A673 (cell line): Measurements from ENCODE around the gene TTC3. TPM values are rescaled to one million over a fixed set of nuclear protein-coding genes. Genes with fewer than 3 reads are reported as not detected.

Experiments used
- BruUV-seq: library from RNA; stranded (reverse); fragments of 400-500 nt; replicated peaks from 2 replicates; lab custom pipeline; 2021; lab: Mats Ljungman, UMichigan
- CTCF ChIA-PET: fragments of 300-600 bp; sonication (Branson Sonifier 250); formaldehyde crosslinking; loops from one replicate; lab custom pipeline; 2022; ENCODE audit warnings: antibody characterized with exemption; lab: Charles Lee
- POLR2A ChIA-PET: fragments of 300-600 bp; sonication (Branson Sonifier 250); formaldehyde crosslinking; loops from one replicate; lab custom pipeline; 2022; ENCODE audit warnings: antibody characterized with exemption; ENCODE audit not compliant: low non-redundant PET; lab: Charles Lee
- DNase-seq: peaks from one replicate; pipeline ENCODE4 v3.0.0-alpha.2; 2015; ENCODE audit warnings: low spot score
- H3K27ac ChIP-seq: fragments of 200-600 bp; sonication (generic); 2 replicates; pipeline ENCODE4 v1.5.1; 2016; ENCODE audit warnings: mixed run types, low read depth, mild to moderate bottlenecking, mixed read lengths, antibody characterized with exemption, low read length; ENCODE audit not compliant: poor library complexity, severe bottlenecking
- H3K27me3 ChIP-seq: fragments of 200-600 bp; sonication (generic); replicated peaks from 2 replicates; pipeline ENCODE4 v1.6.1; 2017; ENCODE audit warnings: mixed run types, low read depth, mild to moderate bottlenecking, mixed read lengths, antibody characterized with exemption, low read length; ENCODE audit not compliant: insufficient read depth, poor library complexity
- H3K36me3 ChIP-seq: fragments of 200-600 bp; sonication (generic); 2 replicates; pipeline ENCODE4 v1.6.1; 2016; ENCODE audit warnings: mixed run types, mild to moderate bottlenecking, mixed read lengths, antibody characterized with exemption, low read length; ENCODE audit not compliant: insufficient read depth, poor library complexity, severe bottlenecking
- H3K4me1 ChIP-seq: fragments of 200-600 bp; sonication (generic); 2 replicates; pipeline ENCODE4 v1.6.1; 2017; ENCODE audit warnings: mixed run types, mild to moderate bottlenecking, mixed read lengths, antibody characterized with exemption, low read length; ENCODE audit not compliant: insufficient read depth, poor library complexity, severe bottlenecking
- H3K4me3 ChIP-seq: fragments of 200-600 bp; sonication (generic); 2 replicates; pipeline ENCODE4 v1.5.1; 2016; ENCODE audit warnings: low read depth, mixed run types, mild to moderate bottlenecking, mixed read lengths, low read length; ENCODE audit not compliant: poor library complexity, severe bottlenecking
- H3K9me3 ChIP-seq: fragments of 200-600 bp; sonication (generic); 2 replicates; pipeline ENCODE4 v1.6.1; 2016; ENCODE audit warnings: mixed run types, low read depth, mild to moderate bottlenecking, mixed read lengths, antibody characterized with exemption, low read length; ENCODE audit not compliant: poor library complexity, severe bottlenecking
- EZH2 ChIP-seq: fragments of 200-600 bp; sonication (generic); IDR thresholded peaks from 2 replicates; pipeline ENCODE4 v1.6.1; 2017; ENCODE audit warnings: borderline replicate concordance, low read depth, mild to moderate bottlenecking, mixed read lengths, antibody characterized with exemption, low read length; ENCODE audit not compliant: poor library complexity, severe bottlenecking
- intact Hi-C: fragments of 100-400 bp; cut with micrococcal nuclease; formaldehyde crosslinking; loops from one replicate; pipeline ENCODE4 v1.10.0; 2022; ENCODE audit not compliant: unreplicated experiment
- total RNA-seq: library from RNA; stranded (reverse); gene quantifications from 2 replicates; pipeline ENCODE4 v1.2.3, GENCODE V29; 2021
- TF ChIP-seq, protein P1 (sequence below): fragments of 300-800, 200-600 bp; sonication (generic); conservative IDR thresholded peaks from 2 replicates; pipeline ENCODE4 v1.5.1; 2017; ENCODE audit warnings: low read depth, mild to moderate bottlenecking, antibody characterized with exemption, low read length, moderate library complexity, mixed read lengths

Gene TTC3
- total RNA-seq, 1 experiment from 2014 or later, result 137 TPM

DNA sequence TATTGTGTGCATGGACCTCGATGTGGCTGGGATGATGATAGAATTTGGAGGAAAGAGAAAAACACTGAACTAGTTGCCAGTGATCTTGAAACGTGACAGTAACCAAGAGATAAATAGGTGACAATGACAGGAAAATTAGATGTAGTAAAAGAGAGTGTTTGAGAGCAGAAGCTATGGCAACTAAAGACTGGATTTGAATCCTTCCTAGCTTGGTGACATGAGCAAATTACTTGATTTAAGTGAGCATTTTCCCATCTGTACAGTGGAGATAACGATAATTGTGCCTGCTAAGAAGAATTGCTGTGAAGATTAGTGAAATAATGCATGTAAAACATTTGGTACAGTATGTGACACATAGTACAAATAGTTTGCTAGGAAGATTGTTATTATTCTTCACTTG lies 12.7 kb downstream of the TTC3 start:
- Histone ChIP-seq H3K4me3 (no peak overlapping the region), H3K9me3 (no peaks in the 10 kb centered on the region), H3K27ac (no peak overlapping the region), H3K36me3 (no peaks in the 10 kb centered on the region), H3K4me1 (peaks cover 17% of the 10 kb centered on the region), H3K27me3 (no peaks in the 10 kb centered on the region)
- TF ChIP-seq, protein P1, sequence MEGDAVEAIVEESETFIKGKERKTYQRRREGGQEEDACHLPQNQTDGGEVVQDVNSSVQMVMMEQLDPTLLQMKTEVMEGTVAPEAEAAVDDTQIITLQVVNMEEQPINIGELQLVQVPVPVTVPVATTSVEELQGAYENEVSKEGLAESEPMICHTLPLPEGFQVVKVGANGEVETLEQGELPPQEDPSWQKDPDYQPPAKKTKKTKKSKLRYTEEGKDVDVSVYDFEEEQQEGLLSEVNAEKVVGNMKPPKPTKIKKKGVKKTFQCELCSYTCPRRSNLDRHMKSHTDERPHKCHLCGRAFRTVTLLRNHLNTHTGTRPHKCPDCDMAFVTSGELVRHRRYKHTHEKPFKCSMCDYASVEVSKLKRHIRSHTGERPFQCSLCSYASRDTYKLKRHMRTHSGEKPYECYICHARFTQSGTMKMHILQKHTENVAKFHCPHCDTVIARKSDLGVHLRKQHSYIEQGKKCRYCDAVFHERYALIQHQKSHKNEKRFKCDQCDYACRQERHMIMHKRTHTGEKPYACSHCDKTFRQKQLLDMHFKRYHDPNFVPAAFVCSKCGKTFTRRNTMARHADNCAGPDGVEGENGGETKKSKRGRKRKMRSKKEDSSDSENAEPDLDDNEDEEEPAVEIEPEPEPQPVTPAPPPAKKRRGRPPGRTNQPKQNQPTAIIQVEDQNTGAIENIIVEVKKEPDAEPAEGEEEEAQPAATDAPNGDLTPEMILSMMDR, result no peak
- no peak for TF ChIP-seq EZH2
- intact Hi-C loops, result loop anchor here (5.0 kb wide), 1 partner anchor 108 kb away; no protein-coding TSS in a partner anchor
- BruUV-seq, result no TSS peak
- CTCF ChIA-PET, result interaction anchor here (2.3 to 3.0 kb wide), 2 partner anchors 76 to 109 kb away, joined by 7 to 12 read pairs; no protein-coding TSS in a partner anchor
- DNase-seq, result no peak
- POLR2A ChIA-PET, result no interaction called here

- Histone ChIP-seq H3K4me3 (no peak overlapping the region), H3K36me3 (no peaks in the 10 kb centered on the region), H3K27me3 (no peaks in the 10 kb centered on the region), H3K4me1 (peaks cover 15% of the 10 kb centered on the region), H3K9me3 (no peaks in the 10 kb centered on the region), H3K27ac (peak overlapping the region; percentile 28)
- intact Hi-C loops, result loop anchor here (5.0 kb wide), 1 partner anchor 110 kb away; no protein-coding TSS in a partner anchor
- POLR2A ChIA-PET, result no interaction called here
- BruUV-seq, result no TSS peak
- peak; percentile 83 for DNase-seq
- TF ChIP-seq, protein P1, result peak; percentile 79
- no peak for TF ChIP-seq EZH2
- CTCF ChIA-PET, result interaction anchor here (0.8 to 3.0 kb wide), 3 partner anchors 14 to 110 kb away, joined by 3 to 12 read pairs (median 7); no protein-coding TSS in a partner anchor
Observed at GRCh38 chr21:37087188-37087587, 14.1 kb downstream of the TTC3 start.

- Histone ChIP-seq H3K36me3 (no peaks in the 10 kb centered on the region), H3K9me3 (no peaks in the 10 kb centered on the region), H3K4me3 (no peak overlapping the region), H3K27me3 (no peaks in the 10 kb centered on the region), H3K4me1 (peaks cover 13% of the 10 kb centered on the region), H3K27ac (no peak overlapping the region)
- intact Hi-C loops, result loop anchor here (5.0 kb wide), 1 partner anchor 111 kb away; no protein-coding TSS in a partner anchor
- TF ChIP-seq EZH2, result no peak
- TF ChIP-seq, protein P1, result no peak
- DNase-seq, result no peak
- BruUV-seq, result no TSS peak
- ChIA-PET POLR2A (no interaction called here), CTCF (no interaction called here)
Observed at GRCh38 chr21:37088186-37088735, 15.2 kb downstream of the TTC3 start.
